ENCODE data around the gene MBOAT1.

The MBOAT1 gene

DNA sequence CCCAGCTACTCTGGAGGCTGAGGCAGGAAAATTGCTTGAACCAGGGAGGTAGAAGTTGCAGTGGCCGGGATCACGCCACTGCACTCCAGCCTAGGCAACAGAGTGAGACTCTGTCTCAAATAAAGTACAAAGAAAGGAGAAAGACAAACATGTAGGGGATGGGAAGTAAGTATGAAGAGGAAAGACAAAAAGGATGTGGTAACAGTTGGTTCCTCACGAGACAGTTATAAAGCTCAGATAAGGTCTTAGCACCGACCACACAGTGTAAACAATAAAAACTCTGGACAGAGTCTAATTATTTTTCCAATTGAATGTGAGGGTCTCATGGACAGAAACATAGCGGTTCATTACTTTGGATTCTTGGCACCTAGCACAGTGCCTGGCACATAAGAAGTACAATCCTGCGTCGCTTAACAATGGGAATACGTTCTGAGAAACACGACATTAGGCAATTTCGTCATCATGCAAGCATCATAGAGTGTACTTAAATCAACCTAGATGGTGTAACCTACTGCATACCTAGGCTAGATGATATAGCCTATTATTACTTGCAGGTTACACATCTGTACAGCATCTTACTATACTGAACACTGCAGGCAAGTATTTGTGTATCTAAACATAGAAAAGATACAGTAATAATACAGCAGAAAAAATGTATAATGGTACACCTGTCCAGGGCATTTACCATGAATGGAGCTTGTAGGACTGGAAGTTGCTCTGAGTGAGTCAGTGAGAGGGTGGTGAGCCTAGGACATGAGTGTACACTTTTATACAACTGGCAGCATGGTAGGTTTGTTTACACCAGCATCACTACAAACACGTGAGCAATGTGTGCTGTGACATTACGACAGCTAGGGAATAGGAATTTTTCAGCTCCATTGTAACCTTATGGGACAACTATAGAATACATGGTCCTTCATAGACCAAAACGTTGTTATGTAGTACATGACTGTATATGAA, 38.2 kb downstream of the MBOAT1 start:
- Histone ChIP-seq H3K9me3 (ENCODE audit: control insufficient read depth, low read length) (no peaks in the 10 kb centered on the region), H3K4me1 (ENCODE audit: control insufficient read depth, insufficient read depth, low read length, poor library complexity, severe bottlenecking) (peaks cover 13% of the 10 kb centered on the region), H3K27me3 (replicated peaks; ENCODE audit: control insufficient read depth, insufficient read depth, low read length, poor library complexity, severe bottlenecking) (no peaks in the 10 kb centered on the region), H3K36me3 (ENCODE audit: control insufficient read depth, insufficient read depth, low read length) (no peaks in the 10 kb centered on the region), H3K27ac (ENCODE audit: insufficient read depth, low read length, poor library complexity, severe bottlenecking) (no peak overlapping the region), H3K4me3 (ENCODE audit: insufficient read depth, low read depth, low read length, poor library complexity, severe bottlenecking) (no peak overlapping the region)
- DNase-seq: no peak

DNA sequence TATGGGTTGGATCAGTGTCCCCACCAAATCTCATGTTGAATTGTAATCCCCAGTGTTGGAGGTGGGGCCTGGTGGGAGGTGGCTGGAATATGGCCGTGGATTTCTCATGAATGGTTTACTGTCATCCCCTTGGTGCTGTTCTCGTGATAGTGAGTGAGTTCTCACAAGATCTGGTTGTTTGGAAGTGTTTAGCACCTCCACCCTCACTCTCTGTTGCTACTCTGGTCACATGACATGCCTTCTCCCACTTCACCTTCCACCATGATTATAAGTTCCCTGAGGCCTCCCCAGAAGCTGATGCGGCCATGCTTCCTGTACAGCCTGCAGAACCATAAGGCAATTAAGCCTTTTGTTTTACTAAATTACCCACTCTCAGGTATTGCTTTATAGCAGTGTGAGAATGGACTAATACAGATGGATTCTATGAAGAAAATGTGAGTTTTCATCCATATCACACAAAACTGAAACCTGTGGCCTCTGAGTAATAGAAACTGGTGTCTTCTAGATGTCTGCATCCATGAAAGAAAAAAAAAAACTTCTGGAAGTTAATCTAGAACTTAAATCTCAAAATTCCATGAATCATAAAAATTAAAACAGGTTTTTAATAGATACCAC, 39.3 kb downstream of the MBOAT1 start:
- Histone ChIP-seq H3K36me3 (ENCODE audit: control insufficient read depth, insufficient read depth, low read length) (no peaks in the 10 kb centered on the region), H3K4me1 (ENCODE audit: control insufficient read depth, insufficient read depth, low read length, poor library complexity, severe bottlenecking) (peaks cover 13% of the 10 kb centered on the region), H3K27ac (ENCODE audit: insufficient read depth, low read length, poor library complexity, severe bottlenecking) (no peak overlapping the region), H3K27me3 (replicated peaks; ENCODE audit: control insufficient read depth, insufficient read depth, low read length, poor library complexity, severe bottlenecking) (no peaks in the 10 kb centered on the region), H3K9me3 (ENCODE audit: control insufficient read depth, low read length) (no peaks in the 10 kb centered on the region), H3K4me3 (ENCODE audit: insufficient read depth, low read depth, low read length, poor library complexity, severe bottlenecking) (no peak overlapping the region)
- no peak for DNase-seq

GRCh38 chr6:20170455-20171148, 41.7 kb downstream of the MBOAT1 start:
- peaks cover 13% of the 10 kb centered on the region for H3K4me1 ChIP-seq (ENCODE audit: control insufficient read depth, insufficient read depth, low read length, poor library complexity, severe bottlenecking)
- H3K4me3 ChIP-seq (ENCODE audit: insufficient read depth, low read depth, low read length, poor library complexity, severe bottlenecking): no peak overlapping the region
- H3K27me3 ChIP-seq (replicated peaks; ENCODE audit: control insufficient read depth, insufficient read depth, low read length, poor library complexity, severe bottlenecking): no peaks in the 10 kb centered on the region
- H3K9me3 ChIP-seq (ENCODE audit: control insufficient read depth, low read length): no peaks in the 10 kb centered on the region
- DNase-seq: no peak
- H3K27ac ChIP-seq (ENCODE audit: insufficient read depth, low read length, poor library complexity, severe bottlenecking): no peak overlapping the region
- H3K36me3 ChIP-seq (ENCODE audit: control insufficient read depth, insufficient read depth, low read length): no peaks in the 10 kb centered on the region

- no peak for DNase-seq
- Histone ChIP-seq H3K36me3 (ENCODE audit: control insufficient read depth, insufficient read depth, low read length) (peaks cover 3% of the 10 kb centered on the region), H3K4me1 (ENCODE audit: control insufficient read depth, insufficient read depth, low read length, poor library complexity, severe bottlenecking) (peaks cover 13% of the 10 kb centered on the region), H3K27me3 (replicated peaks; ENCODE audit: control insufficient read depth, insufficient read depth, low read length, poor library complexity, severe bottlenecking) (no peaks in the 10 kb centered on the region), H3K27ac (ENCODE audit: insufficient read depth, low read length, poor library complexity, severe bottlenecking) (no peak overlapping the region), H3K9me3 (ENCODE audit: control insufficient read depth, low read length) (no peaks in the 10 kb centered on the region), H3K4me3 (ENCODE audit: insufficient read depth, low read depth, low read length, poor library complexity, severe bottlenecking) (no peak overlapping the region)
Measured at GRCh38 chr6:20169786-20170185, 42.5 kb downstream of the MBOAT1 start.

DNA sequence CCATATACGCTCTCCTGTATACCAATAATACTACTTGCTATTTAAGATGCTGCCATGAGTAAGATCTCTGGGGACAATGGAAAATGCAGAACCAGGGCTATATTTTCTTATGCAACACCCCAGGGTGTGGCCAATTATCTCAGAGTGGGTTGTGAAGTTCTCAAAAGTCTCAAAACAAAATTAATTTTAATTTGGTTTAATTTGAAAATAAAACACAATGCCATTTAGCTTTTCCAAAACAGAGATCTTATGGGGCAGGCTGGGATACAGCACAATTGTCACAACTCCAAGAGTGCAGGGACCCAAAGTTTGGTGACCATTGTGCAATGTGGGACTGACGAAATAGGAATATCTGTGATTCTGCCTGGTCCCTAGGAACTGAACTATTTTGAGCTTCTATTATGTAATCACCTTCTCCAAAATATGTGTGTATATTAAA, 43.1 kb downstream of the MBOAT1 start:
- H3K4me1 ChIP-seq (ENCODE audit: control insufficient read depth, insufficient read depth, low read length, poor library complexity, severe bottlenecking): peaks cover 8% of the 10 kb centered on the region
- H3K9me3 ChIP-seq (ENCODE audit: control insufficient read depth, low read length): no peaks in the 10 kb centered on the region
- peaks cover 3% of the 10 kb centered on the region for H3K36me3 ChIP-seq (ENCODE audit: control insufficient read depth, insufficient read depth, low read length)
- H3K27me3 ChIP-seq (replicated peaks; ENCODE audit: control insufficient read depth, insufficient read depth, low read length, poor library complexity, severe bottlenecking): no peaks in the 10 kb centered on the region
- no peak for DNase-seq
- H3K27ac ChIP-seq (ENCODE audit: insufficient read depth, low read length, poor library complexity, severe bottlenecking): no peak overlapping the region
- no peak overlapping the region for H3K4me3 ChIP-seq (ENCODE audit: insufficient read depth, low read depth, low read length, poor library complexity, severe bottlenecking)

GRCh38 chr6:20168690-20169089, 43.6 kb downstream of the MBOAT1 start:
- no peaks in the 10 kb centered on the region for H3K9me3 ChIP-seq (ENCODE audit: control insufficient read depth, low read length)
- no peak for DNase-seq
- H3K4me3 ChIP-seq (ENCODE audit: insufficient read depth, low read depth, low read length, poor library complexity, severe bottlenecking): no peak overlapping the region
- peaks cover 4% of the 10 kb centered on the region for H3K4me1 ChIP-seq (ENCODE audit: control insufficient read depth, insufficient read depth, low read length, poor library complexity, severe bottlenecking)
- no peaks in the 10 kb centered on the region for H3K27me3 ChIP-seq (replicated peaks; ENCODE audit: control insufficient read depth, insufficient read depth, low read length, poor library complexity, severe bottlenecking)
- no peak overlapping the region for H3K27ac ChIP-seq (ENCODE audit: insufficient read depth, low read length, poor library complexity, severe bottlenecking)
- peaks cover 3% of the 10 kb centered on the region for H3K36me3 ChIP-seq (ENCODE audit: control insufficient read depth, insufficient read depth, low read length)

GRCh38 chr6:20167601-20168000, 44.7 kb downstream of the MBOAT1 start:
- no peak for DNase-seq
- Histone ChIP-seq H3K27ac (ENCODE audit: insufficient read depth, low read length, poor library complexity, severe bottlenecking) (no peak overlapping the region), H3K4me3 (ENCODE audit: insufficient read depth, low read depth, low read length, poor library complexity, severe bottlenecking) (no peak overlapping the region), H3K9me3 (ENCODE audit: control insufficient read depth, low read length) (no peaks in the 10 kb centered on the region), H3K36me3 (ENCODE audit: control insufficient read depth, insufficient read depth, low read length) (peaks cover 3% of the 10 kb centered on the region), H3K4me1 (ENCODE audit: control insufficient read depth, insufficient read depth, low read length, poor library complexity, severe bottlenecking) (no peaks in the 10 kb centered on the region), H3K27me3 (replicated peaks; ENCODE audit: control insufficient read depth, insufficient read depth, low read length, poor library complexity, severe bottlenecking) (no peaks in the 10 kb centered on the region)

- no peaks in the 10 kb centered on the region for H3K4me1 ChIP-seq (ENCODE audit: control insufficient read depth, insufficient read depth, low read length, poor library complexity, severe bottlenecking)
- no peak overlapping the region for H3K4me3 ChIP-seq (ENCODE audit: insufficient read depth, low read depth, low read length, poor library complexity, severe bottlenecking)
- H3K27ac ChIP-seq (ENCODE audit: insufficient read depth, low read length, poor library complexity, severe bottlenecking): no peak overlapping the region
- H3K27me3 ChIP-seq (replicated peaks; ENCODE audit: control insufficient read depth, insufficient read depth, low read length, poor library complexity, severe bottlenecking): no peaks in the 10 kb centered on the region
- H3K36me3 ChIP-seq (ENCODE audit: control insufficient read depth, insufficient read depth, low read length): peaks cover 3% of the 10 kb centered on the region
- H3K9me3 ChIP-seq (ENCODE audit: control insufficient read depth, low read length): no peaks in the 10 kb centered on the region
- DNase-seq: no peak
Measured at GRCh38 chr6:20166210-20166609, 46.1 kb downstream of the MBOAT1 start.

GRCh38 chr6:20162515-20162914, 49.8 kb downstream of the MBOAT1 start:
- Histone ChIP-seq H3K27ac (ENCODE audit: insufficient read depth, low read length, poor library complexity, severe bottlenecking) (no peak overlapping the region), H3K4me3 (ENCODE audit: insufficient read depth, low read depth, low read length, poor library complexity, severe bottlenecking) (no peak overlapping the region), H3K4me1 (ENCODE audit: control insufficient read depth, insufficient read depth, low read length, poor library complexity, severe bottlenecking) (no peaks in the 10 kb centered on the region), H3K36me3 (ENCODE audit: control insufficient read depth, insufficient read depth, low read length) (peaks cover 3% of the 10 kb centered on the region), H3K9me3 (ENCODE audit: control insufficient read depth, low read length) (no peaks in the 10 kb centered on the region), H3K27me3 (replicated peaks; ENCODE audit: control insufficient read depth, insufficient read depth, low read length, poor library complexity, severe bottlenecking) (no peaks in the 10 kb centered on the region)
- DNase-seq: no peak

Data from effector memory CD4-positive, alpha-beta T cell (primary cell).